Left ventricle myocardium superior (tissue), 1 donor: ENCODE measurements around the gene NPY4R2. TPM values are rescaled to one million over a fixed set of nuclear protein-coding genes. Genes with fewer than 3 reads are reported as not detected.
"Not testable (repeated sequence)": the region's sequence is repeated elsewhere in the genome, so short reads cannot be mapped to it uniquely, and the experiment has no call there.

ENCODE experiments used
- ATAC-seq: fragments of 200-7000 bp; cut with Tn5 transposase; one replicate; pipeline ENCODE4 v1.9.1; 2020; ENCODE audit warnings: mild to moderate bottlenecking, moderate library complexity
- DNase-seq: peaks from one replicate; pipeline ENCODE4 v3.0.0-alpha.2; 2020
- intact Hi-C: fragments of 100-400 bp; cut with micrococcal nuclease; formaldehyde crosslinking; loops from one replicate; pipeline ENCODE4 v1.11.0; 2022
- total RNA-seq: library from RNA; stranded (reverse); fragmentation: NEBNext Ultra II Directional; extraction: Animal tissue kit (Norgen Biotek cat#: 25700); gene quantifications from one replicate; pipeline ENCODE4 v1.2.1, GENCODE V29; 2021
- donor health status: DM: no; HTN: yes; CAD: no; lungs with severe emphysema.

NPY4R2 gene
- total RNA-seq, 1 donor from 2014 or later = not detected

- ATAC-seq, intact Hi-C loops, DNase-seq: not testable (repeated sequence)
These were observed 53.6 kb downstream of the NPY4R2 start for GRCh38 chr10:47972077-47972476.

Other genes with a start within 250 kb of the NPY4R2 start
- 1.8 TPM for gene SYT15B, start 155.1 kb upstream of the NPY4R2 start, total RNA-seq
- gene FAM25C, start 81.1 kb downstream of the NPY4R2 start, total RNA-seq = not detected